Hypothalamus (tissue), 51 donors: ENCODE measurements around the gene TACC2.
A peak's percentile ranks its signal among the peaks of the same experiment; 100 is the strongest.
"Not testable (repeated sequence)": the region's sequence is repeated elsewhere in the genome, so short reads cannot be mapped to it uniquely, and the experiment has no call there.

Source experiments
- DNase-seq, 51 donors: peaks; one replicate each; lab custom pipeline; 2025; lab: John Stamatoyannopoulos, UW

The TACC2 gene

GRCh38 chr10:121981346-121981745, 7.6 kb upstream of the TACC2 start:
- DNase-seq = no peak

- DNase-seq = no peak
Observed at GRCh38 chr10:121983852-121984251, 5.1 kb upstream of the TACC2 start.

GRCh38 chr10:121984463-121984862, 4.5 kb upstream of the TACC2 start:
- no peak for DNase-seq

GRCh38 chr10:121990015-121990677, 1.2 kb downstream of the TACC2 start:
- DNase-seq = no peak

GRCh38 chr10:121991727-121992126, 2.8 kb downstream of the TACC2 start:
- not testable (repeated sequence) for DNase-seq

- peak in 1 of 51 donors; percentile 3 for DNase-seq
Observed at GRCh38 chr10:121994429-121994941, 5.5 kb downstream of the TACC2 start.

GRCh38 chr10:121998462-121998861, 9.5 kb downstream of the TACC2 start:
- no peak for DNase-seq

- no peak for DNase-seq
Observed at GRCh38 chr10:121999301-121999700, 10.3 kb downstream of the TACC2 start.

- no peak for DNase-seq
Observed at GRCh38 chr10:122001698-122002097, 12.7 kb downstream of the TACC2 start.

- no peak for DNase-seq
Observed at GRCh38 chr10:122007415-122007814, 18.5 kb downstream of the TACC2 start.

GRCh38 chr10:122010405-122011050, 21.6 kb downstream of the TACC2 start:
- no peak for DNase-seq

- no peak for DNase-seq
Observed at GRCh38 chr10:122012731-122013130, 23.8 kb downstream of the TACC2 start.

GRCh38 chr10:122013311-122013780, 24.4 kb downstream of the TACC2 start:
- no peak for DNase-seq

- DNase-seq = no peak
Observed at GRCh38 chr10:122014652-122015248, 25.8 kb downstream of the TACC2 start.

GRCh38 chr10:122017926-122018325, 29.0 kb downstream of the TACC2 start:
- DNase-seq = not testable (repeated sequence)

- no peak for DNase-seq
Observed at GRCh38 chr10:122018491-122018890, 29.5 kb downstream of the TACC2 start.

- DNase-seq = no peak
Observed at GRCh38 chr10:122018951-122019413, 30.0 kb downstream of the TACC2 start.

GRCh38 chr10:122019414-122019975, 30.5 kb downstream of the TACC2 start:
- DNase-seq = peak in 1 of 51 donors; percentile 3

GRCh38 chr10:122020226-122020625, 31.3 kb downstream of the TACC2 start:
- DNase-seq = no peak

GRCh38 chr10:122021379-122021778, 32.4 kb downstream of the TACC2 start:
- peak in 1 of 51 donors; percentile 45 for DNase-seq

GRCh38 chr10:122021828-122022227, 32.9 kb downstream of the TACC2 start:
- peak in 1 of 51 donors; percentile 45 for DNase-seq
